K562 (cell line): ENCODE measurements around the gene TM7SF2. TPM values are rescaled to one million over a fixed set of nuclear protein-coding genes. Genes with fewer than 3 reads are reported as not detected.

Experiments
- ATF1 ChIP-seq, 2 experiments: fragments of 450-650 bp in 1 of 2; IDR thresholded peaks; 2 replicates each; pipeline ENCODE4 v1.6.1; 2016; ENCODE audit warnings: missing compliant biosample characterization in 1 of 2, missing genetic modification characterization in 1 of 2
- CREB1 ChIP-seq, 2 experiments: sonication (generic) in 1 of 2; formaldehyde crosslinking in 1 of 2; IDR thresholded peaks; 2 replicates each; pipeline versions ENCODE4 v1.6.1 to v1.8.0; 2012 to 2022; ENCODE audit warnings: inconsistent platforms in 1 of 2, mild to moderate bottlenecking in 1 of 2, missing genetic modification reagents in 1 of 2, moderate library complexity in 1 of 2
- MYC ChIP-seq, 2 experiments: fragments of 250-450 bp in 1 of 2; sonication (Bioruptor Pico) in 1 of 2; IDR thresholded peaks; 2 replicates each; pipeline versions ENCODE4 v1.5.1 to v1.6.1; 2012 to 2021; ENCODE audit warnings: low read depth in 2 of 2, borderline replicate concordance in 1 of 2, improper control_type of control experiment in 1 of 2, low read length in 1 of 2, mild to moderate bottlenecking in 1 of 2, moderate library complexity in 1 of 2
- PHF21A ChIP-seq: fragments of 450-650 bp; IDR thresholded peaks from 2 replicates; pipeline ENCODE4 v1.6.1; 2017; ENCODE audit warnings: low read depth, borderline replicate concordance
- REST ChIP-seq, 2 experiments: fragments of 450-650 bp; formaldehyde crosslinking in 1 of 2; IDR thresholded peaks; 2 replicates each; pipeline versions ENCODE4 v1.4.0 to v1.6.1; 2014 to 2020; ENCODE audit warnings: mild to moderate bottlenecking in 2 of 2, borderline replicate concordance in 1 of 2, low read depth in 1 of 2
- SAP30 ChIP-seq: fragments of 200-600 bp; sonication (generic); IDR thresholded peaks from 2 replicates; pipeline ENCODE4 v1.6.1; 2012; ENCODE audit warnings: borderline replicate concordance, low read depth, mild to moderate bottlenecking, moderate library complexity, low read length, control low read depth, inconsistent platforms; ENCODE audit not compliant: insufficient read depth, poor library complexity, severe bottlenecking
- SMC3 ChIP-seq: conservative IDR thresholded peaks from 2 replicates; pipeline ENCODE4 v1.6.1; 2011; ENCODE audit warnings: low read depth, low read length, improper control_type of control experiment; ENCODE audit not compliant: insufficient read depth
- XRCC5 ChIP-seq: fragments of 200-400 bp; formaldehyde crosslinking; IDR thresholded peaks from 2 replicates; pipeline ENCODE4 v1.6.1; 2017; ENCODE audit warnings: low read depth, mild to moderate bottlenecking, low read length
- polyA plus RNA-seq, 8 experiments: library from polyadenylated mRNA; depleted of rRNA in 4 of 8; stranded (reverse) in 5 of 8; unstranded in 3 of 8; fragments of >200 nt; fragmentation: Nextera tagmentation in 2 of 8; fragmentation: Illumina TruSeq in 1 of 8; extraction: Ambion mirVana in 2 of 8; extraction: Trizol in 1 of 8; gene quantifications; 2 replicates each; pipeline versions ENCODE4 v1.2.1 to v1.2.3, GENCODE V29; 2011 to 2014; ENCODE audit warnings: inconsistent platforms in 1 of 8, missing spikeins in 1 of 8
- total RNA-seq, 7 experiments: library from RNA; depleted of rRNA in 6 of 7; stranded (reverse); fragments of >200 nt in 6 of 7; fragmentation: Illumina TruSeq in 2 of 7; extraction: Trizol in 2 of 7; gene quantifications; 2 replicates each; pipeline versions ENCODE4 v1.2.1 to v1.2.3, GENCODE V29; 2011 to 2021; ENCODE audit warnings: low replicate concordance in 1 of 7

The TM7SF2 gene
- total and polyA plus RNA-seq, 9 of the 15 experiments (the other 6 are each of a cell fraction or from before 2014, with no cell fraction given): 1.2 to 22.0 (median 14.3) TPM

DNA sequence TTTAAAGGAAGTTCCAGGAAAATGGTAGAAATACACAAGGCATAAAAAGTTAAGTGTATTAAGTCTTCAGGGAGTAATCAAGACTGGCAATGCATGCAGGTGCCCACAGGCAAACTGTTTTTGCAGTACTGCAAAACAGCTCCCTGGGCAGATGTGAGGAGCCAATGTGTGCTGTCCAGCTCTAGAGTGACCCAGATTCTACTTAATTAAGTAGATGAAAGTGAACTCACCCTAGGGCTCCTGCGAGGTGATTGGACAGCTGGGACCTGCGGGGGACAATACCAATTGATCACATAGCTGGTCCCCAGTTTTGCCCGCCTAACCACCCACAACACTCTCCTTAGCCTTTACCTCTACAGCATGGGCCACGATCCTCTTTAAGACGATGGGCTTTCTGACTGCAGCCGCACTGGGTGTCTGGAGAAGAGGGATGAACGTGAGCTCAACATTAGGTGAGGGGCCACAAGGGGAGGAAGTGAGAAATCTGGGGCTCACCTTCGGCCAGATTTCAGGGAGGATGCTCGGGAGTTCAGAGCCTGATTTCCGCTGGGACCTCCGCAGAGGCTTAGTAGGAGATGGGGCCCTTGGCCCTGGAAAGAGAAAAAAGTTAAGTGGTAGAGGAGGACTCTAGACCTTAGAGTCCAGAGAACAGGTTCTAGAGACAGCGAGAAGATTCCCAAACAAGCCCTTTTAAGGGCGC, 28.4 kb upstream of the TM7SF2 start (continued):
- TF ChIP-seq ATF1 (CRISPR knock-in tag; IDR thresholded peaks at IDR 0.05) (no peak), ATF1 (tag; IDR thresholded peaks at IDR 0.05) (no peak), PHF21A (0 out of 2 replicates have a peak, but pooled peaks have one; percentile 36), MYC (IDR thresholded peaks at IDR 0.05; ENCODE audit: low read depth, low read length) (no peak), MYC (CRISPR knock-in tag; IDR thresholded peaks at IDR 0.05; ENCODE audit: borderline replicate concordance, low read depth) (no peak), SAP30 (no peak), REST (IDR thresholded peaks at IDR 0.05; ENCODE audit: borderline replicate concordance) (0 out of 2 replicates have a peak, but pooled peaks have one; percentile 3), REST (CRISPR knock-in tag; IDR thresholded peaks at IDR 0.05; ENCODE audit: low read depth) (no peak), XRCC5 (no peak), CREB1 (IDR thresholded peaks at IDR 0.05) (no peak), CREB1 (CRISPR knock-in tag; IDR thresholded peaks at IDR 0.05) (no peak), SMC3 (no peak)
- TF ChIP-seq, all 486 proteins: peak for 5
